ENCODE measurements around the gene INSYN1.

DNA sequence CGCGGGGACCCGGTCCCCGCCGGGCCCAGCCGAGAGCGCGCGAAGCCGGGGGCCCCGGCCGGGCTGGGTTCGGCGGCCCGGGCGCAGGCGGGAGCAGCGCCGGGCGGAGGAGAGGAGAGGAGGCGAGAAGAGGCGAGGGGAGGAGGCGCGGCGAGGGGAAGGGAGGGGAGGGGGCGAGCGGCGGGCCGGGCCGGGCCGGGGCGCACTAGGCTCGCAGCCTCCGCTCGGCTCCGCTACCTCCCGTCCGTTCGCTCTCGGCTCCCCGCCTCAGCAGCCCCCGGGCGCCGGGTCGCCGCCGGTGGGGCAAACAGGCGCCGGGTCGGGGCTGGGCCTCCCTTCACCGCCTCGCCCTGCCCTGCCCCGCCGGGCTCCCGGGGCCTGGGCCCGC is 351 bp downstream of the INSYN1 start:
- TF ChIP-seq POLR2A (conservative IDR thresholded peaks at IDR 0.05) (no peak), CHD2 (IDR thresholded peaks at IDR 0.05; ENCODE audit: low read depth, low read length) (no peak), RFX5 (IDR thresholded peaks at IDR 0.05; ENCODE audit: low read depth, low read length) (no peak), SAFB2 (IDR thresholded peaks at IDR 0.05; ENCODE audit: borderline replicate concordance, low read depth, low read length, severe bottlenecking) (no peak), MEF2A (IDR thresholded peaks at IDR 0.05; ENCODE audit: control insufficient read depth, low read depth, low read length) (no peak), SMC3 (conservative IDR thresholded peaks at IDR 0.05; ENCODE audit: insufficient read depth, low read depth, low read length) (no peak), IRF2 (CRISPR knock-in tag; IDR thresholded peaks at IDR 0.05) (no peak), ZC3H8 (IDR thresholded peaks at IDR 0.05) (no peak), ZNF24 (IDR thresholded peaks at IDR 0.05) (no peak), GTF2F1 (IDR thresholded peaks at IDR 0.05; ENCODE audit: low read depth, low read length) (no peak), BCL6 (CRISPR knock-in tag; IDR thresholded peaks at IDR 0.05) (no peak), POLR2AphosphoS5 (IDR thresholded peaks at IDR 0.05; ENCODE audit: control insufficient read depth, insufficient read depth, low read depth, low read length) (no peak), MYC (IDR thresholded peaks at IDR 0.05; ENCODE audit: low read depth, low read length) (no peak), MYC (CRISPR knock-in tag; IDR thresholded peaks at IDR 0.05; ENCODE audit: borderline replicate concordance, low read depth) (no peak)
- TF ChIP-seq, protein P1, sequence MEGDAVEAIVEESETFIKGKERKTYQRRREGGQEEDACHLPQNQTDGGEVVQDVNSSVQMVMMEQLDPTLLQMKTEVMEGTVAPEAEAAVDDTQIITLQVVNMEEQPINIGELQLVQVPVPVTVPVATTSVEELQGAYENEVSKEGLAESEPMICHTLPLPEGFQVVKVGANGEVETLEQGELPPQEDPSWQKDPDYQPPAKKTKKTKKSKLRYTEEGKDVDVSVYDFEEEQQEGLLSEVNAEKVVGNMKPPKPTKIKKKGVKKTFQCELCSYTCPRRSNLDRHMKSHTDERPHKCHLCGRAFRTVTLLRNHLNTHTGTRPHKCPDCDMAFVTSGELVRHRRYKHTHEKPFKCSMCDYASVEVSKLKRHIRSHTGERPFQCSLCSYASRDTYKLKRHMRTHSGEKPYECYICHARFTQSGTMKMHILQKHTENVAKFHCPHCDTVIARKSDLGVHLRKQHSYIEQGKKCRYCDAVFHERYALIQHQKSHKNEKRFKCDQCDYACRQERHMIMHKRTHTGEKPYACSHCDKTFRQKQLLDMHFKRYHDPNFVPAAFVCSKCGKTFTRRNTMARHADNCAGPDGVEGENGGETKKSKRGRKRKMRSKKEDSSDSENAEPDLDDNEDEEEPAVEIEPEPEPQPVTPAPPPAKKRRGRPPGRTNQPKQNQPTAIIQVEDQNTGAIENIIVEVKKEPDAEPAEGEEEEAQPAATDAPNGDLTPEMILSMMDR (IDR thresholded peaks at IDR 0.05 in 2 of 3, conservative IDR thresholded peaks at IDR 0.05 in 1 of 3; ENCODE audit: insufficient read depth in 2 of 3, low read depth in 1 of 3, low read length in 3 of 3): no peak

Measured in K562 (cell line).